HEK293 (cell line): ENCODE measurements around the gene ZBTB39.

Experiments used
- ZBTB21 ChIP-seq: fragments of 450-650 bp; formaldehyde crosslinking; IDR thresholded peaks from 2 replicates; pipeline ENCODE4 v1.5.1; 2017; ENCODE audit warnings: missing biosample characterization, missing genetic modification characterization
- ZNF621 ChIP-seq: fragments of 450-650 bp; formaldehyde crosslinking; IDR thresholded peaks from 2 replicates; pipeline ENCODE4 v1.5.1; 2017; ENCODE audit warnings: missing biosample characterization, missing genetic modification characterization

DNA sequence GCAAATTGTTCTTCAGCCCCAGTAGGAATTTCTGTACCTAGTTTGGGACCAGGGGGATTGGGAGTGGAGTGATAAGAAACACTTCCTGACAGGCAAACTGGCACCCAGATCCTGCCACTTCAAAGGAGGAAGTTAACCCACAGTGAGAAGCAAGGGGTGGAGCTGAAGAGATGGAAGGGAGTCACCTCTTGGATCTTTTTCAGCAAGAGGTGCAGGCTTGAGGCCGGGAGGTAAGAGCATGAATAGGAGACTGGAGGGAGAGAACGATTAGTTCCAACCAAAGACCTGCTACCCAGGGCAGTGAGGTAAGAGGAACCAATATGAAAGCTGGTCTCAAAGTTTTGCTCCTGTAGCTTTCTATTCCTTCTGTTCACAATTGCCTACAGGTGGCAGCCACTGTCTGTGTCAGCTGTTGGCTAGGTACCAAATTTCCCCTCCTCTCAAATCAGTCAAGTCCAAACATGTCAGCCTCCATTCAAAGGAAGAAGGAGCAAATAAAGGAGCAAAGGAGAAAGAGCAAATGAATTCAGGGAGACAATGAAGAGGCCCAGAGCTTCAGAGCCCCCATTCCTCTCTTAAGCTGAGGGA, 24.9 kb upstream of the ZBTB39 start:
- TF ChIP-seq ZBTB21 (tag by site-specific recombination), result no peak
- no peak for TF ChIP-seq ZNF621 (tag by site-specific recombination)
